ENCODE data around the gene ZCWPW2.

- TF ChIP-seq CTCF (IDR thresholded peaks at IDR 0.05; ENCODE audit: low read depth, low read length, missing input control) = no peak
- no peak for TF ChIP-seq RAD21 (IDR thresholded peaks at IDR 0.05)
- no peak for TF ChIP-seq RXRA (IDR thresholded peaks at IDR 0.05)
- no peak for TF ChIP-seq SP1 (IDR thresholded peaks at IDR 0.05)
These were observed 173.1 kb downstream of the ZCWPW2 start for GRCh38 chr3:28521663-28522062.
